HG03442 (cell line): Measurements from ENCODE around the gene TMEM205.
"Not testable (repeated sequence)": the region's sequence is repeated elsewhere in the genome, so short reads cannot be mapped to it uniquely, and the experiment has no call there.

Experiments used
- ATAC-seq: cut with Tn5 transposase; IDR thresholded peaks from one replicate; pipeline ENCODE4 v1.9.1; 2021; ENCODE audit warnings: mild to moderate bottlenecking, moderate library complexity; ENCODE audit not compliant: unreplicated experiment

The TMEM205 gene

DNA sequence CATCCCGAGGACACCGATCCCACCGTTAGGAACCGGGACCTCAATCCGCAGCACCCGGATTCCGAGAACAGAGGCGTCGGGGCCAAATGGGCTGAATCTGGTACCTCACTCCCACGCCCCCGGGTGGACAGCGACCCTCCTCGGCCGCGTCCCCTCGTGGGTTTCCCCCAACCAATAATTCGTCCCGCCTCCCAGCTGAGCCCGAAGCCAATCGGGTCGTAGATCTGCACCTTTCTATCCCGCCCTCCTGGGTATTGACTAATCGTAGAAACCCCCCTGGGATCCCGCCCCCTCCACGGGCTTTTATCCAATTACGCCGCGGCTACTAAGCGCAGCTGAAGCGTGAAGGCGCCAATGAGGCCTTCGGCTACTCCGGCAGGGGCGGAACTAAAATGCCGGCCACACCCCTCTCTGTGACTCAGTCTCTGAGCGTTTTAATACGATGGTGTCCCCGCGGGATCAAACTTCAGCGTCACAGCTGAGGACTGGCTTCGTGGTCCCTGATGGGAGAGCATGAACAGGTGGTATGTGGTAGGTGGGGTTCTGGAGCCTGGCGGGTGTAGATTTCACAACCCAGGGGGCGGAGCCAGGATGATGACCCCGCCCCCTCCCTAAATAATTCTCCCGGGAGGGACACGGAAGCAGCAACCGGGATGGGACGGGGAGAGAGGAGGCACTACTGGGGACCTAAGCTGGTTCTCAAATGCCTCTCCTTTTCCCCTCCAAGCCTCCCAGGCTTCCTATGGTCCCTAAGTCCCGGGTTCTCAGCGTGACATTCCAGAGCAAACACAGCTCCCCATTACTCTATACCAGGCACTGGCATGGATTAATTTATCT is at the start of gene TMEM205, which contains the start of gene CCDC159:
TSS of gene TMEM205 (minus strand) at position 165 of the 837 bp plus-strand sequence. CDS start 649 bp downstream, outside the sequence.
TSS of gene CCDC159 (plus strand) at position 416 of the 837 bp plus-strand sequence. CDS start at position 504, 88 bp downstream.
- peak; percentile 88 for ATAC-seq

DNA sequence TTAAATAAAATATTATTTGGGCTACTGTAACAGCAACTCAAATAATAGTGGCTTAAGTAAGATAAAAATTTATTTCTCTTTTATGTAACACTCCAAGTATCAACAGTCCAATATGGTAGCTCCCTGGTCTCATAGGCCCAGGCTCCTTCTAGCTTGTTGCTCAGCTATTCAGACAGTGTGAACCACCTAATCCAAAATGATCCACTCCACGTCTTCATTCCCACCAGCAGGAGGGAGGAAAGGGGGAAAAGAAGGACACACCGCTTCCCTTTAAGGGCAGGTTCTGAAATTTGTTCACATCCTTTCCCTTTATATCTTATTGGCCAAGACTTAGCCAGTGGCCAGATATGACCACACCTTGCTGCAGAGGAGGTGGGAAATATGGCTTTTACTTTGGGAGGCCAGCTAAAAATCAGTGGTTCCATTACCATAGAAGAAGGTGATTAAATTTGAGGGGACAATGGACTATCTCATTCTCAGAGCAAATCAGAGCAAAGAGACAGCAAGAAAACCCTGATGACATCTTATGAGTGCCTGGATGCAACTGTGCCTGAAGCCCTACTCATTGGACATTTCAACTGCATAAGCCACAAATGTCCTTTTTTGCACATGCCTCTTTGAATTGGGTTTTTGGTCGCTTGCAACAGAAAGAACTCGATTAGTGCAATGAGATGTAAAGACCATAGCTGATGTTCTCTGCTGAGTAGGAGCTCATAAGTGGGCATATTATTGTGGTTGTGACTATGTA is 45.0 kb upstream of the TMEM205 start:
- ATAC-seq, result no peak

DNA sequence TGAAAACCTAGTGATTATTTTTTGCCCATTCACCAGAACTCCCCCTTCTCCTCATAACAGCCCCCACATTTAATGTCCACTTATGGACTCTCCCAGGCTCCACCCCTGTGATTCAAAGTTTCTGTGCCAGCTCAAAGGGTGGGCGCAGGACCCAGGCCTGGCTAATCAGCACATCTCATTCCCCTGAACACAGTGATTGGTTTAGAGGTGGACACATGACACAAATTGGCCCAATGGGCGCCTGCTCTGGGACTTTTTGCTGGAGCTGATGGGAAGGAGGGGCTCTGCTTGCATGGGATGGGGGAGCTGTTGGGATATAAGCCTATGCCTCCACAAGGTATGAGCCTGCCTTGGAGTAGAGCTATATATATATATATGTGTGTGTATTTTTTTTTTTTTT is 44.3 kb upstream of the TMEM205 start:
- ATAC-seq, result no peak

DNA sequence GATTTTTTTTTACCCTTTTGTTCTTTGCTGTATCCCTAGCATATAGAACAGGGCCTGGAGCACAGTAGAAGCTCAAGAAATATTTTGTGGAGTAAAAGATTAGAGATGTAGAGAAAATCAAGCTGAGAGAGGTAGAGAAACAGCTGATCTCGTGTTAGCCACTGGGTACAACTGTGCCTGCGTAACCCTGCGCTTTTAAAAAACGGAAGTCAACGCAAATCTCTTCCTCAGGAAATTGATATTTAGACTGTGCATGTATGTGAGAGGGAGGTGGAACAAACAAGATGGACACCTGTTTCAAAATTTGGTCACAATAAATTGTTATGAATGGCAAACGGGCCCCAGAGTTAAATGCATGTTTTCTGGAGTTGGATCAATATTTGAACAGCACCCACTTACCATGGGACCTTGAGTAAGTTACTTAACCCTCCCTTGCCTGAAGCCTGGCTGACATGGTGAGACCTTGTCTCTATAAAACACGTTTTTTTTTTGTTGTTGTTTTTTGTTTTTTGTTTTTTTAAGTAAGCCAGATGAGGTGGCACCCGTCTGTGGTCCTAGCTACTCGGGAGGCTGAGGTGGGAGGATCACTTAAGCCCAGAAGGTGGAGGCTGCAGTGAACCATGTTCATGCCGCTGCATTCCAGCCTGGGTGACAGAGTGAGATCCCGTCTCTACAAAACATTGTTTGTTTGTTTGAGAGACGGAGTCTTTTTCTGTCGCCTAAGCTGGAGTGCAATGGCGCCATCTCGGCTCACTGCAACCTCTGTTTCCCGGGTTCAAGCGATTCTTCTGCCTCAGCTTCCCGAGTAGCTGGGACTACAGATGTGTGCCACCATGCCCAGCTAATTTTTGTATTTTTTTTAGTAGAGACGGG is 41.3 kb upstream of the TMEM205 start:
- ATAC-seq, result no peak

DNA sequence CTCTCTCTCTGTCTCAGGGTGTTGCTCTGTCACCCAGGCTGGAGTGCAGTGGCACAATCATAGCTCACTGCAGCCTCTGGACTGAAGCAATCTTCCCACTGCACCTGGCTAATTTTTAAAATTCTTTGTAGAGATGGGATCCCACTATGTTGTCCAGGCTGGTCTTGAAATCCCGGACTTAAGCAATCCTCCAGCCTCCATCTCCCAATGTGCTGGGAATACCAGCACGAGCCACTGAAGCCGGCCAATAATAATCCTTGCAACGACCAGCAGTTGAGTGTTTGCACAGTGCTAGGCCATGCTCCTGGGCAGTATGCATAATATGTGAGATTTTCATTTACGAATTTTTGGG is 38.7 kb upstream of the TMEM205 start:
- ATAC-seq, result no peak

DNA sequence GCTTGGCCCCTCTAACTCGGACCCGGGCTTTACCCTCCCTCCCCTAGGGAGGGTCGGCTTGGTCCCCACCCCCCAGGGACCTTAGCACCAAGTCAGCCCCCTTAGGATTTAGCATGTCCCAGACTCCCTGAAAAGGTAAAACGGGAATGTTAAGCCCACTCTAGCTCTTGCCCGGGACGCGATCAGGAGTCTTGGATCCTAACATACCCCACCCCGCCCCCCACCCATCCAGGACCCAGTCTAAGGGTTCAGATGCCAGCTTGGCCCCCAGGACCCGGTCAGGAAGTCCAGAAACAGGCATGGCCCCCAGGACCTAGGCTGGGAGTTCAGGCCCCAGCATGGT is 37.6 kb upstream of the TMEM205 start:
- ATAC-seq, result no peak

DNA sequence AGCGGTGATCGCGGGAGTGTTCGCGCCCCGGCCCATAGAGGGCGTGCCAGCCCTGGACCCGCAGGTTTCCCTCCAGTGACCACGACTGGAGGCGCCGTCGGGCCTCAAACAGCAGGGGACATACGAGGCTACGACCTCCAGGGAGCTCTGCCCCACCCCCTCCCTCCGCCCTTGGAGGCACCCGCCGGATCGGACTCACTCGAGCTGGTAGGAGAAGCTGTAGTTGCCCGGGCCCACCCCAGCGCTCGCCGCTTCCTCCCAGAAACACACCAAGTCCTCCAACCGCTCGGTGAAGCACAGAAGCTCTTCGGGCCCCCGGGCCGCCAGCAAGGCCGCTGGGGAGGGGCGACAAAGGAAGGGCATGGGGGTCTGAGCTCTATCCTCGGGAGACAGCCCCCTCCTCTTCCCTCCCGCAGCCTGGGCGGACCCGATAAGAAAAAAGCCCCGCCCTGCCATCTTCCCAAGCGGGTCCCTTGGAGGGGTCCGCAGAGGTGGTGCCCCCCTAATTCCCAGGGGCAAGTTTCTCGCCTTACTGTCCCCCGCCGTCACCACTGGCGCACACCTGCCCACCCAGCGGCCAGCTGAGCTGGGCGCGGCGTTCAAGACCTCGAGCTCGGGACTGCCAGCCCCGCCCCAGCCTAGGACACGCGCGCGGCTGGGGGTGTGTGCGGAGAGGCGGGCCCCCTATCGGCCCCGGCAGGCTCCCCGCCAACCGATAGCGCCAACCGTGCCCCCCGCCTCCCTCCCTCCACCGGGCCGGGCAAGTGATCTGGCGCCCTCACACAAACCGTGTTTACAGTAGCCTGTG is 37.0 kb upstream of the TMEM205 start:
- ATAC-seq, result no peak

GRCh38 chr19:11380653-11381537 is 34.8 kb upstream of the TMEM205 start:
- peak; percentile 70 for ATAC-seq

DNA sequence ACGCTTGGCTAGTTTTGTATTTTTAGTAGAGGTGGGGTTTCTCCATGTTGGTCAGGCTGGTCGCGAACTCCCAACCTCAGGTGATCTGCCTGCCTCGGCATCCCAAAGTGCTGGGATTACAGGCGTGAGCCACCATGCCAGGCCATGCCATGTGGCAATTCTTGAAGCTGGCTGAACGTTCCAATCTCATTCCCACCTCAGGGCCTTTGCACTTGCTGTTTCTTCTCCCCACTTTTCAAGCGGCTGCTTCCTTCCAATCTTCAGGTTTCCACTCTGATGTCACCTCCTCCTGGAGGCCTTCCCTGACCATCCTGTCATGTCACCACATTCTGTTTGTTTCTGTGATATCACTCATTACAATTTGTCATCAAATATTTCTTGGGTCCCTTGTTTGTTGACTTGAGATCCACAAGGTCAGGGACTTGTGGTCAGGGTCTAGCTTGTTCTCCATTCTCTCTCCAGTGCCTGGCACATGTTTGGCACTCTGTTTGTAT is 33.8 kb upstream of the TMEM205 start:
- ATAC-seq, result no peak

GRCh38 chr19:11379269-11379845 is 33.3 kb upstream of the TMEM205 start:
- ATAC-seq, result not testable (repeated sequence)

DNA sequence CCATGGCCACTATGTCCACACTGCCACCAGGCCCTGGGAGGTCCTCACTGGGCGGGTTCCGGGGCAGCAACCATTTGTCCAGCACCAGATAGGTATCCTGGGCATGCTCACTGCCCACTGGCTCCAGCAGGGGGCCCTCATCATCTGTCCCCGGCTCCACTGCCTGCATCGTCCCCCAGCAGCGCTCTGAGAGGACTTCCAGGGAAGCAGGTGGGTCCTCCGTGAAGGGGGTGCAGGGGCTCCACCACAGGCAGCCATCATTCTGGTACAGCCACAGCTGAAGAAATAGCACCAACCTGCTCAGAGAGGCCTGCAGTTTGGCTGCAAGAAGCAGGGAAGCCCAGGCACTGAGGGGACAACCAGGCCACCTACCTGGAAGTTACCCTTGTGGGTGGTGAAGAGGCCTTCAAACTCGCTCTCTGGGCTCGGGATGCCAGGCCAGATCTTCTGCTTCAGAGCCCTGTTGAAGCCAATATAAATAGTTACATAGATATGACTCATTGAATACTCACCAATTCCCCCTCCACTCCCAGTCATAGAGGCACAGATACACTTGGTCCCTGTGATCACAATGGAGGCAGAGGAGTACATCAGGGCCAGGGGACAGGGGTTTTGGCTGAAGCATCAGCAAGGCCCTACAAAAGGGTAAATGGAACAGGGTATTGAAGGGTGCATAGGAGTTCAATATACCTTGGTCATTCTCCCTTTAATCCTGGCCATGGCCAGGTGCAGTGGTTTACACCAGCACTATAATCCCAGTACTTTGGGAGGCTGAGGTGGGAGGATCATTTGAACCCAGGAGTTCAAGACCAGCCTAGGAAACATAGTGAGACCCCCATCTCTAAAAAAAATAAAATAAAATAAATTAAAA is 32.5 kb upstream of the TMEM205 start:
- ATAC-seq, result no peak

GRCh38 chr19:11377756-11378155 is 31.7 kb upstream of the TMEM205 start:
- no peak for ATAC-seq

- ATAC-seq, result no peak
Observed at GRCh38 chr19:11377237-11377636, 31.2 kb upstream of the TMEM205 start.

DNA sequence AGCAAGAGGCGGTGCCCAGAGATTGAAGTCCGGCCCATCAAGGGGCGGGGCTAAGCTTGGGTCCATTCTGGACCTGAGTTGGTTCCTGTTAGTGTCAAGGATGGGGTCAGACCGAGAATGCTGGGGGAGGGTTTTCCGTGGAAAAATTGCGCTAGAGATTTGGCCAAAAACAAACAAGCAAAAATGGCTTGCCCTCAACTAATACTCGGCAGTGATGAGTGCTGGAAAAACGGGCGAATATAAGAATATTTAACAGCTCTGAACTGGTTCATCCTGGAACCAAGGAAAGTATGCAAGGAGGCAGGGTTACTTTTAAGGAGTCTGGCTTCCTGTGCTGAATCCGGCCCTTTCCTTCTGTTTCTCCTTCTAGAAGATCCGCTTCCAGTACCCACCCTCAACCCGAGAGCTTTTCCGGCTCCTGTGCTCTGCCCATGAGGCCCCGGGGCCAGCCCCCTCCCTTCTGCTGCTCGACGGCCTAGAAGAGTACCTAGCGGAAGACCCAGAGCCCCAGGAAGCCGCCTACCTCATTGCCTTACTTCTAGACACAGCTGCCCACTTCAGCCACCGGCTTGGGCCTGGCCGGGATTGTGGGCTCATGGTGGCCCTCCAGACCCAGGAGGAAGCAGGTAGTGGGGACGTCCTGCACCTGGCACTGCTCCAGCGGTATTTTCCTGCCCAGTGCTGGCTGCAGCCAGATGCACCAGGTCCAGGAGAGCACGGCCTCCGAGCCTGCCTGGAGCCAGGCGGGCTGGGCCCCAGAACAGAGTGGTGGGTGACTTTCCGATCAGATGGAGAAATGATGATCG is 29.3 kb upstream of the TMEM205 start:
- ATAC-seq, result no peak

GRCh38 chr19:11374433-11375142 is 28.5 kb upstream of the TMEM205 start, which contains the start of gene SWSAP1:
SWSAP1 (plus strand) TSS chr19:11374666; CDS start chr19:11374681, 15 bp downstream.
- peak; percentile 83 for ATAC-seq

DNA sequence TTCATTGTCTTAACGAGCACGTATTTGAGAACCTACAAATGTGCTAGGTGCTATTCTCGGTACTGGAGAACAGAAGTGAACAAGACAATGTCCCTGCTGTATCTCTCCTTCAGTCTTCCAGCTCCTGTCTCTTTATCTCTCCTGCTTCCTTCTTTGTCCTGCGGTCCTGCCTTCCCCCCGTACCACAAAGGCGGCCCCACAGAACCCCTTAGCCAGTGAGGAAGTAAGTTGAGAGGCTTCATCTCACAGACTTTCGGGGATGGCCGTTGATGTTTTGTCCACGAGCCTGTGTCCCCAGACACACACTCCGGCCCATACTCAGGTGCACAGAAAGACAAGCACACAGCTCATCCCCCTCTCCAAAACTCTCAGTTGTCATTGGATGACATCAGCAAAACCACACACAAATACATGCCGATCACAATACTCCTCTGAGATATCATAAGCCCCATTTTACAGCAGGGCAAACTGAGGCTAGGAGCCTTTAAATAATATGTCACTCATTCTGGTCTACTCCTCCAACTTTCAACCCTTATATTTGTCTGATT is 27.9 kb upstream of the TMEM205 start:
- ATAC-seq, result no peak
